ENCODE data around the gene GABBR2. TPM values are rescaled to one million over a fixed set of nuclear protein-coding genes. Genes with fewer than 3 reads are reported as not detected.

Gene GABBR2
- polyA plus RNA-seq, 1 of the 3 experiments (the other 2 are of a cell fraction) = not detected

DNA sequence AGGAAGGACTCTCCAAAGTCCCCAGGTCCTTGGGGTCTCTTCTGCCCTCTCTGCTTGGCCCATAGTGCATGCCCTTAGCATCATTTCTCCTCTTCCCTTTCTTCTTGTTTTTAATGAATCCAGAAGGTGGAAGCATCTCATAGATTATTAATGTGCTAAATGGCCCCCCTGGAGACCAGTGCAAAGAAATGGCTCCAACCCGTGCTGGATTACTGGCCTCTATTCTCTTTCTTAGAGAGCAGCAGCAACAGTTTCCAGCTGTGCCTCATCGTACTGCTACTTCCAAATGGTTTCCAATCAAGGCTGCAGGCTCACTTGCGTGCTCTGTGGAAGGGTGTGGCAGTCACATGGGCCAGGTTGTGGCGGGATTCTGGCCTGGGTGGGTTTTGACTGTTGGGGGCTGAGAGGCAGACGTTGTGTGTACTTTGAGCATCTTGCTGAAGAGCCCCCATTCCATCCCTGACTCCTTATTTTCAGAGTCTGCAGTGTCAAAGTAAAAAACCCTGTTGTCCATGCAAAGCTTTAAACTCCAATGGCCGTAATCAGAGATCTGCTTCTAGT lies 139.7 kb downstream of the GABBR2 start:
- no peaks in the 10 kb centered on the region; a peak in 1 of 4 replicates for H3K4me1 ChIP-seq (ENCODE audit: control insufficient read depth in 1 of 2, insufficient read depth in 2 of 2, low read depth in 1 of 2, low read length in 1 of 2)
- TF ChIP-seq, protein P1, sequence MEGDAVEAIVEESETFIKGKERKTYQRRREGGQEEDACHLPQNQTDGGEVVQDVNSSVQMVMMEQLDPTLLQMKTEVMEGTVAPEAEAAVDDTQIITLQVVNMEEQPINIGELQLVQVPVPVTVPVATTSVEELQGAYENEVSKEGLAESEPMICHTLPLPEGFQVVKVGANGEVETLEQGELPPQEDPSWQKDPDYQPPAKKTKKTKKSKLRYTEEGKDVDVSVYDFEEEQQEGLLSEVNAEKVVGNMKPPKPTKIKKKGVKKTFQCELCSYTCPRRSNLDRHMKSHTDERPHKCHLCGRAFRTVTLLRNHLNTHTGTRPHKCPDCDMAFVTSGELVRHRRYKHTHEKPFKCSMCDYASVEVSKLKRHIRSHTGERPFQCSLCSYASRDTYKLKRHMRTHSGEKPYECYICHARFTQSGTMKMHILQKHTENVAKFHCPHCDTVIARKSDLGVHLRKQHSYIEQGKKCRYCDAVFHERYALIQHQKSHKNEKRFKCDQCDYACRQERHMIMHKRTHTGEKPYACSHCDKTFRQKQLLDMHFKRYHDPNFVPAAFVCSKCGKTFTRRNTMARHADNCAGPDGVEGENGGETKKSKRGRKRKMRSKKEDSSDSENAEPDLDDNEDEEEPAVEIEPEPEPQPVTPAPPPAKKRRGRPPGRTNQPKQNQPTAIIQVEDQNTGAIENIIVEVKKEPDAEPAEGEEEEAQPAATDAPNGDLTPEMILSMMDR (IDR thresholded peaks at IDR 0.05) = no peak
- TF ChIP-seq NRF1 (IDR thresholded peaks at IDR 0.05; ENCODE audit: low read depth, low read length) (no peak), MEF2A (IDR thresholded peaks at IDR 0.05; ENCODE audit: borderline replicate concordance, low read depth) (no peak), FOXJ3 (CRISPR knock-in tag; IDR thresholded peaks at IDR 0.05) (no peak), RCOR1 (IDR thresholded peaks at IDR 0.05; ENCODE audit: low read length) (no peak), RAD21 (IDR thresholded peaks at IDR 0.05; ENCODE audit: low read length) (no peak)
- TF ChIP-seq, protein P2, sequence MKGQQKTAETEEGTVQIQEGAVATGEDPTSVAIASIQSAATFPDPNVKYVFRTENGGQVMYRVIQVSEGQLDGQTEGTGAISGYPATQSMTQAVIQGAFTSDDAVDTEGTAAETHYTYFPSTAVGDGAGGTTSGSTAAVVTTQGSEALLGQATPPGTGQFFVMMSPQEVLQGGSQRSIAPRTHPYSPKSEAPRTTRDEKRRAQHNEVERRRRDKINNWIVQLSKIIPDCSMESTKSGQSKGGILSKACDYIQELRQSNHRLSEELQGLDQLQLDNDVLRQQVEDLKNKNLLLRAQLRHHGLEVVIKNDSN (IDR thresholded peaks at IDR 0.05; ENCODE audit: borderline replicate concordance, low read depth) = no peak
- no peak overlapping the region for H3K9ac ChIP-seq
- 22% methylated on average over 5 of the region's 6 CpGs for WGBS (ENCODE audit: low lambda C conversion rate)
- H3K9me2 ChIP-seq = no peaks in the 10 kb centered on the region
- ChIA-PET CTCF (interaction anchor here (0.7 to 1.3 kb wide), 2 partner anchors 32 to 207 kb away, joined by 3 read pairs; no protein-coding TSS in a partner anchor), POLR2A (no interaction called here)
- H3K9me3 ChIP-seq = no peaks in the 10 kb centered on the region
- DNase-seq = no peak
- H3K4me3 ChIP-seq (ENCODE audit: low read depth in 2 of 2, low read length in 1 of 2) = no peak overlapping the region
- H4K20me1 ChIP-seq (ENCODE audit: insufficient read depth) = no peaks in the 10 kb centered on the region
- no peak overlapping the region for H2AFZ ChIP-seq (ENCODE audit: low read depth)
- no peak overlapping the region for H3K27ac ChIP-seq (ENCODE audit: low read depth in 2 of 2, low read length in 1 of 2)
- H3K79me2 ChIP-seq (ENCODE audit: insufficient read depth) = no peaks in the 10 kb centered on the region
- H3K4me2 ChIP-seq = no peak overlapping the region
- H3K36me3 ChIP-seq (replicated peaks in 1 of 2; ENCODE audit: control insufficient read depth in 1 of 2, insufficient read depth in 2 of 2, low read length in 1 of 2) = no peaks in the 10 kb centered on the region
- no peaks in the 10 kb centered on the region for H3F3A ChIP-seq (replicated peaks; ENCODE audit: insufficient read depth)
- H3K27me3 ChIP-seq (ENCODE audit: insufficient read depth) = no peaks in the 10 kb centered on the region; the same call in 1 of the 2 replicates

DNA sequence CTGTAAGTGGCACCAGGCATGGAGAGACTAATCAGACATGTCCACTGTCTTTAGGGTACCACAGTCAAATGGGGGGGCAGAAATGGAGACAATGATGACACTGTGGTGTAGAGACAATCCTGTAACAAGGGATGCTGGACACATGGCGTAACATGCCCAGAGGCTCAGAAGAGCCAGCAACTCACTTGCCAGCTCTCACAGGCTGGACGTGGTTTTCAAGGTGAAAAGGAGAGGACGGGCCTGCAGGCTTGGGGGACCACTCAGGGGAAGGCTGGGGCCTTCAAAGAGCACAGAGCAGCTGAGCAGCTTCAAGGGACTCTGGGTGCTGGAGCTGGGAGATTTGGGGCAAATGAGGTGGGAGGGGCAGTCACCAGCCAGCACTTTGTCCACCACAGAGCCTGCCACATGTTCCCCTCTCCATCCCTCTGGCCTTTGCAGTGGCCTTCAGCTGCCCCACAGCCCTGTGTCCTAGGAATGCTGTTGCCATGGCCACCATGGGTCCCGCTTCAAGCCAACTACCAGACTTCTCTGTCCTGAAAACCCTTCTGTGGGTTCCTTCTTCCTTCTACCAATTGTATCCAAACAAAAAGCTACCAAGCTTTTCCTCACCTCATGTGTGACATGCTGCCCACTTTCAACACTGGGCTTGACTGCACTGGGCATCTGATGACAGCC lies 140.4 kb downstream of the GABBR2 start:
- H3K4me2 ChIP-seq = no peak overlapping the region
- H3F3A ChIP-seq (replicated peaks; ENCODE audit: insufficient read depth) = no peaks in the 10 kb centered on the region
- TF ChIP-seq SMC3 (IDR thresholded peaks at IDR 0.05; ENCODE audit: low read depth, low read length) (no peak), FOSL2 (IDR thresholded peaks at IDR 0.05; ENCODE audit: borderline replicate concordance, low read depth) (no peak), POLR2AphosphoS5 (IDR thresholded peaks at IDR 0.05; ENCODE audit: low read depth, low read length) (no peak), TCF12 (IDR thresholded peaks at IDR 0.05) (no peak), TEAD4 (IDR thresholded peaks at IDR 0.05; ENCODE audit: borderline replicate concordance, insufficient read depth) (no peak)
- TF ChIP-seq, protein P3, sequence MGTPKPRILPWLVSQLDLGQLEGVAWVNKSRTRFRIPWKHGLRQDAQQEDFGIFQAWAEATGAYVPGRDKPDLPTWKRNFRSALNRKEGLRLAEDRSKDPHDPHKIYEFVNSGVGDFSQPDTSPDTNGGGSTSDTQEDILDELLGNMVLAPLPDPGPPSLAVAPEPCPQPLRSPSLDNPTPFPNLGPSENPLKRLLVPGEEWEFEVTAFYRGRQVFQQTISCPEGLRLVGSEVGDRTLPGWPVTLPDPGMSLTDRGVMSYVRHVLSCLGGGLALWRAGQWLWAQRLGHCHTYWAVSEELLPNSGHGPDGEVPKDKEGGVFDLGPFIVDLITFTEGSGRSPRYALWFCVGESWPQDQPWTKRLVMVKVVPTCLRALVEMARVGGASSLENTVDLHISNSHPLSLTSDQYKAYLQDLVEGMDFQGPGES (IDR thresholded peaks at IDR 0.05; ENCODE audit: low read depth, low read length) = no peak
- H3K9ac ChIP-seq = no peak overlapping the region
- H3K4me3 ChIP-seq (ENCODE audit: low read depth in 2 of 2, low read length in 1 of 2) = no peak overlapping the region
- ChIA-PET CTCF (interaction anchor here (0.7 to 1.3 kb wide), 2 partner anchors 33 to 208 kb away, joined by 3 read pairs; no protein-coding TSS in a partner anchor), POLR2A (no interaction called here)
- H3K36me3 ChIP-seq (replicated peaks in 1 of 2; ENCODE audit: control insufficient read depth in 1 of 2, insufficient read depth in 2 of 2, low read length in 1 of 2) = no peaks in the 10 kb centered on the region
- 28% methylated on average over 4 of the region's 4 CpGs for WGBS (ENCODE audit: low lambda C conversion rate)
- no peaks in the 10 kb centered on the region for H3K79me2 ChIP-seq (ENCODE audit: insufficient read depth)
- no peak for DNase-seq
- H3K9me2 ChIP-seq = no peaks in the 10 kb centered on the region
- no peaks in the 10 kb centered on the region; the same call in 1 of the 2 replicates for H3K27me3 ChIP-seq (ENCODE audit: insufficient read depth)
- H3K27ac ChIP-seq (ENCODE audit: low read depth in 2 of 2, low read length in 1 of 2) = no peak overlapping the region
- H3K4me1 ChIP-seq (ENCODE audit: control insufficient read depth in 1 of 2, insufficient read depth in 2 of 2, low read depth in 1 of 2, low read length in 1 of 2) = no peaks in the 10 kb centered on the region; a peak in 1 of 4 replicates
- no peak overlapping the region for H2AFZ ChIP-seq (ENCODE audit: low read depth)
- H4K20me1 ChIP-seq (ENCODE audit: insufficient read depth) = no peaks in the 10 kb centered on the region
- H3K9me3 ChIP-seq = no peaks in the 10 kb centered on the region
